NCI-H460 (cell line): ENCODE results near the gene DLK1. TPM values are rescaled to one million over a fixed set of nuclear protein-coding genes. Genes with fewer than 3 reads are reported as not detected.

Experiments used
- DNase-seq: peaks from one replicate; pipeline ENCODE4 v3.0.0-alpha.2; 2016; ENCODE audit warnings: low read depth; ENCODE audit errors: extremely low read depth
- total RNA-seq: library from RNA; depleted of rRNA; stranded (reverse); fragments of >200 nt; shearing (Covaris generic); gene quantifications from 2 replicates; pipeline ENCODE4 v1.2.3, GENCODE V29; 2014; rRNA removed

DLK1 gene
- total RNA-seq, 1 experiment from 2014 or later = not detected

- DNase-seq = no peak
Observed at GRCh38 chr14:100785626-100786025, 58.9 kb downstream of the DLK1 start.

GRCh38 chr14:100786131-100786530 lies 59.4 kb downstream of the DLK1 start:
- DNase-seq = no peak

- DNase-seq = no peak
Observed at GRCh38 chr14:100786576-100787219, 60.0 kb downstream of the DLK1 start.

- no peak for DNase-seq
Observed at GRCh38 chr14:100787659-100788058, 61.0 kb downstream of the DLK1 start.

Other genes starting within 250 kb of the DLK1 start
- 37.8 and 40.0 TPM in 2 replicates for gene BEGAIN, start 139.5 kb upstream of the DLK1 start, total RNA-seq
- gene MEG3, start 99.2 kb downstream of the DLK1 start, total RNA-seq = 0.69 TPM in 1 of 2 replicates, not detected in the other
- not detected in 2 replicates for gene RTL1, start 176.8 kb downstream of the DLK1 start, total RNA-seq